ENCODE data around the gene CYP2U1. TPM values are rescaled to one million over a fixed set of nuclear protein-coding genes. Genes with fewer than 3 reads are reported as not detected.

Gene CYP2U1
- total and polyA plus RNA-seq, 9 of the 15 experiments (the other 6 are each of a cell fraction or from before 2014, with no cell fraction given): 0.03 to 0.15 (median 0.07) TPM

- Histone ChIP-seq H3K9me3 (replicated peaks; ENCODE audit: control insufficient read depth, insufficient read depth, low read depth, low read length) (no peaks in the 10 kb centered on the region), H3K36me3 (ENCODE audit: control insufficient read depth, insufficient read depth, low read length) (no peaks in the 10 kb centered on the region), H3K4me2 (ENCODE audit: insufficient read depth, low read length) (no peak overlapping the region), H4K20me1 (replicated peaks; ENCODE audit: control insufficient read depth, insufficient read depth, low read length) (no peaks in the 10 kb centered on the region), H3K4me1 (replicated peaks in 1 of 2; ENCODE audit: control insufficient read depth in 2 of 2, insufficient read depth in 2 of 2, low read length in 2 of 2) (no peaks in the 10 kb centered on the region), H3K27me3 (ENCODE audit: control insufficient read depth in 2 of 2, insufficient read depth in 2 of 2, low read length in 2 of 2) (no peaks in the 10 kb centered on the region), H3K9ac (ENCODE audit: insufficient read depth in 1 of 2, low read depth in 2 of 2, low read length in 2 of 2) (no peak overlapping the region), H3K27ac (ENCODE audit: extremely low read depth, low read depth, low read length) (no peak overlapping the region), H3K79me2 (ENCODE audit: control insufficient read depth, insufficient read depth, low read length) (no peaks in the 10 kb centered on the region), H2AFZ (ENCODE audit: low read depth, low read length) (no peak overlapping the region), H3K9me1 (ENCODE audit: control insufficient read depth, insufficient read depth, low read length) (no peaks in the 10 kb centered on the region), H3K4me3 (no peak overlapping the region)
- TF ChIP-seq CAMTA2 (CRISPR knock-in tag; conservative IDR thresholded peaks at IDR 0.05) (no peak), GTF2B (IDR thresholded peaks at IDR 0.05; ENCODE audit: extremely low read depth, insufficient read length) (no peak), SP2 (IDR thresholded peaks at IDR 0.05; ENCODE audit: extremely low read depth, low read depth, low read length, poor library complexity, severe bottlenecking) (no peak), HNRNPUL1 (IDR thresholded peaks at IDR 0.05; ENCODE audit: low read length) (no peak), CTCFL (IDR thresholded peaks at IDR 0.05; ENCODE audit: borderline replicate concordance, insufficient read depth, low read depth, low read length, poor library complexity, severe bottlenecking) (no peak), ETS1 (conservative IDR thresholded peaks at IDR 0.05; ENCODE audit: control insufficient read depth, low read depth, low read length) (no peak), ELK3 (CRISPR knock-in tag; IDR thresholded peaks at IDR 0.05) (no peak), ZNF23 (CRISPR knock-in tag; IDR thresholded peaks at IDR 0.05) (no peak), ZNF764 (CRISPR knock-in tag; IDR thresholded peaks at IDR 0.05; ENCODE audit: low read depth) (no peak), HDAC6 (IDR thresholded peaks at IDR 0.05; ENCODE audit: low read depth, low read length) (no peak), IRF1 (CRISPR knock-in tag; IDR thresholded peaks at IDR 0.05; ENCODE audit: borderline replicate concordance) (no peak)
- POLR2A ChIA-PET: no interaction called here
- ATAC-seq (no peak), DNase-seq (ENCODE audit: extremely low read depth in 1 of 4, low spot score in 3 of 4) (no peak), FAIRE-seq (no peak)
- intact Hi-C loops (cut with micrococcal nuclease) (no loop called here), in situ Hi-C loops (cut with MboI) (no loop called here)
- 0% methylated on average over 1 of the region's 1 CpG for WGBS (ENCODE audit: insufficient coverage, low coverage, missing lambda C conversion rate)
- CTCF ChIA-PET (ENCODE audit: low intra/inter-chr PET ratio): no interaction called here
- no TSS peak for BruUV-seq (replicated peaks)
Observed at GRCh38 chr4:107939307-107939706, 8.0 kb downstream of the CYP2U1 start.
